Activated CD4-positive, alpha-beta T cell treated with anti-CD3 and anti-CD28 coated beads, Interleukin-2, amount 10 ng/mL, durations not matched to agents 7 days and 5 days (primary cell): ENCODE measurements around the gene ARID1B. TPM values are rescaled to one million over a fixed set of nuclear protein-coding genes. Genes with fewer than 3 reads are reported as not detected.
A peak's percentile ranks its signal among the peaks of the same experiment; 100 is the strongest.

ENCODE experiments used
- CTCF ChIA-PET: fragments of 350-600 bp; sonication (Branson Sonifier 250); formaldehyde crosslinking; loops from one replicate; lab custom pipeline; 2021; ENCODE audit warnings: antibody characterized with exemption; lab: Charles Lee
- POLR2A ChIA-PET: fragments of 350-600 bp; sonication (Branson Sonifier 250); formaldehyde crosslinking; loops from one replicate; lab custom pipeline; 2021; ENCODE audit warnings: antibody characterized with exemption; lab: Charles Lee
- DNase-seq: peaks from one replicate; pipeline ENCODE4 v3.0.0-alpha.2; 2020
- H3K27ac Mint-ChIP-seq: one replicate; pipeline ENCODE4 v1.8.0; 2021; ENCODE audit warnings: mild to moderate bottlenecking, moderate library complexity, mixed read lengths
- H3K27me3 Mint-ChIP-seq: one replicate; pipeline ENCODE4 v1.8.0; 2021; ENCODE audit warnings: mixed read lengths
- H3K36me3 Mint-ChIP-seq: one replicate; pipeline ENCODE4 v1.8.0; 2021; ENCODE audit warnings: low read depth, mixed read lengths
- H3K4me1 Mint-ChIP-seq: one replicate; pipeline ENCODE4 v1.8.0; 2021; ENCODE audit warnings: mixed read lengths
- H3K4me3 Mint-ChIP-seq: one replicate; pipeline ENCODE4 v1.8.0; 2021; ENCODE audit warnings: mild to moderate bottlenecking, moderate library complexity, mixed read lengths
- H3K9me3 Mint-ChIP-seq: one replicate; pipeline ENCODE4 v1.8.0; 2021; ENCODE audit warnings: mixed read lengths
- total RNA-seq, 2 experiments: library from RNA; stranded (reverse); gene quantifications; one replicate each; pipeline ENCODE4 v1.2.3, GENCODE V29; 2021

ARID1B gene
- total RNA-seq, 2 experiments from 2014 or later = 76.8 to 89.6 TPM

- Mint-ChIP-seq H3K4me1 (peaks cover 27% of the 10 kb centered on the region), H3K9me3 (no peaks in the 10 kb centered on the region), H3K36me3 (peaks cover 7% of the 10 kb centered on the region), H3K27ac (peak overlapping the region; percentile 44), H3K27me3 (peaks cover 48% of the 10 kb centered on the region), H3K4me3 (peak overlapping the region; percentile 80)
- POLR2A ChIA-PET = no interaction called here
- CTCF ChIA-PET = interaction anchor here (0.6 to 2.7 kb wide), 18 partner anchors 9 to 493 kb away, joined by 3 to 18 read pairs (median 4); no protein-coding TSS in a partner anchor
- peak; percentile 46 for DNase-seq
Measured at GRCh38 chr6:157235600-157236039, 458.4 kb downstream of the ARID1B start.

- peaks cover 7% of the 10 kb centered on the region for H3K36me3 Mint-ChIP-seq
- H3K27ac Mint-ChIP-seq = no peak overlapping the region
- no peak for DNase-seq
- no peaks in the 10 kb centered on the region for H3K9me3 Mint-ChIP-seq
- peaks cover 48% of the 10 kb centered on the region for H3K27me3 Mint-ChIP-seq
- POLR2A ChIA-PET = no interaction called here
- H3K4me1 Mint-ChIP-seq = peaks cover 25% of the 10 kb centered on the region
- no peak overlapping the region for H3K4me3 Mint-ChIP-seq
- CTCF ChIA-PET = interaction anchor here (0.6 to 2.7 kb wide), 16 partner anchors 12 to 494 kb away, joined by 3 to 18 read pairs (median 4); no protein-coding TSS in a partner anchor
Measured at GRCh38 chr6:157236040-157236725, 459.0 kb downstream of the ARID1B start.

- Mint-ChIP-seq H3K27ac (no peak overlapping the region), H3K36me3 (peaks cover 7% of the 10 kb centered on the region), H3K27me3 (peaks cover 44% of the 10 kb centered on the region), H3K9me3 (no peaks in the 10 kb centered on the region), H3K4me1 (peaks cover 30% of the 10 kb centered on the region), H3K4me3 (no peak overlapping the region)
- DNase-seq = no peak
- CTCF ChIA-PET = interaction anchor here (1.0 kb wide), 1 partner anchor 10 kb away, joined by 4 read pairs; no protein-coding TSS in a partner anchor
- POLR2A ChIA-PET = no interaction called here
Measured at GRCh38 chr6:157238346-157238745, 461.2 kb downstream of the ARID1B start.

DNA sequence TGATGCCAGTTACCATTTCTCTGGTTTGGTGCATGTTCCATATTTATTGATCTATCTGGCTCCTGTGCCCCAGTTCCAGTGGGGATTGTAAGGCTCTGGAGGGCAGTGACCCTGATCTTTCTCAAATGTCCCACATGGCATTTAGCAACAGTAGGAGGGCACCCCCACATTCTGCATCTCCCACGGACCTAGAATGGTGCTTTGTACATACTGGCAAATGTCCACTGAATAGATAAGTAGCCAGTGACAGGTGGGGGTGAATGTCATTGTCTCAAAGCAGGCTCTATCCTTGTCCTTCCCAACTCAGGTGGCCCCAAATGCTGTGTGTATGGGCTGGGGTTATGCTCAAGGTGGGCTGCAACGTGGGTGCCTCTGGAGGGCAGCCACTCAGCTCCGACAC lies 462.0 kb downstream of the ARID1B start:
- Mint-ChIP-seq H3K4me3 (no peak overlapping the region), H3K9me3 (no peaks in the 10 kb centered on the region), H3K27me3 (peaks cover 36% of the 10 kb centered on the region), H3K36me3 (peaks cover 7% of the 10 kb centered on the region), H3K4me1 (peaks cover 28% of the 10 kb centered on the region), H3K27ac (no peak overlapping the region)
- ChIA-PET CTCF (interaction anchor here (0.8 kb wide), 1 partner anchor 12 kb away, joined by 3 read pairs; no protein-coding TSS in a partner anchor), POLR2A (no interaction called here)
- DNase-seq = no peak

DNA sequence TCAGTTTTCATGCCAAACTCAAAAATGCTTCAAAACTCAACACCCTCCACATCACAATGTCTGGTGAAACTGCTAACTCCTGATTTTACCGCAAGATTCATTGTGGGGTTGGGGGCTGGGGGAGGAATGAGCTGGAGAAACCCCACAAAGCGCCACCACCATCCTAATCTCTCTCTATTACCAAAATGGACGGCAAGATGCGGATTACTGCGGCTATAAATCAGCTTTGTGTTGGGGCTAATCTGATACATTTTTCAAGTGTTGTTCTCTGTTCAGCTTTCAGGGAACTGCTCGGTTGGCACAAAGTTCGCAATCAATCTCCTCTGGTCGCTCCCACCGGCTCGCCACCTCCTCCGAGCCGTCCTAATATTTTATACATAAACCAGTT lies 462.5 kb downstream of the ARID1B start:
- H3K4me1 Mint-ChIP-seq = peaks cover 28% of the 10 kb centered on the region
- peaks cover 6% of the 10 kb centered on the region for H3K36me3 Mint-ChIP-seq
- POLR2A ChIA-PET = no interaction called here
- peaks cover 33% of the 10 kb centered on the region for H3K27me3 Mint-ChIP-seq
- no peak overlapping the region for H3K4me3 Mint-ChIP-seq
- CTCF ChIA-PET = interaction anchor here (0.8 kb wide), 1 partner anchor 11 kb away, joined by 3 read pairs; no protein-coding TSS in a partner anchor
- no peaks in the 10 kb centered on the region for H3K9me3 Mint-ChIP-seq
- H3K27ac Mint-ChIP-seq = no peak overlapping the region
- no peak for DNase-seq

GRCh38 chr6:157240059-157240959 lies 463.1 kb downstream of the ARID1B start:
- peaks cover 23% of the 10 kb centered on the region for H3K4me1 Mint-ChIP-seq
- CTCF ChIA-PET = interaction anchor here (0.5 to 0.8 kb wide), 2 partner anchors 10 to 106 kb away, joined by 3 to 4 read pairs; no protein-coding TSS in a partner anchor
- peak; percentile 37 for DNase-seq
- peak overlapping the region; percentile 74 for H3K27ac Mint-ChIP-seq
- peak overlapping the region; percentile 64 for H3K4me3 Mint-ChIP-seq
- no peaks in the 10 kb centered on the region for H3K9me3 Mint-ChIP-seq
- peaks cover 4% of the 10 kb centered on the region for H3K36me3 Mint-ChIP-seq
- POLR2A ChIA-PET = no interaction called here
- peaks cover 27% of the 10 kb centered on the region for H3K27me3 Mint-ChIP-seq

GRCh38 chr6:157240960-157241311 lies 463.8 kb downstream of the ARID1B start:
- ChIA-PET CTCF (interaction anchor here (0.5 kb wide), 1 partner anchor 106 kb away, joined by 4 read pairs; no protein-coding TSS in a partner anchor), POLR2A (no interaction called here)
- H3K9me3 Mint-ChIP-seq = no peaks in the 10 kb centered on the region
- H3K4me3 Mint-ChIP-seq = no peak overlapping the region
- H3K4me1 Mint-ChIP-seq = peaks cover 18% of the 10 kb centered on the region
- peaks cover 22% of the 10 kb centered on the region for H3K27me3 Mint-ChIP-seq
- no peak for DNase-seq
- H3K36me3 Mint-ChIP-seq = no peaks in the 10 kb centered on the region
- H3K27ac Mint-ChIP-seq = no peak overlapping the region

GRCh38 chr6:157242791-157243190 lies 465.6 kb downstream of the ARID1B start:
- ChIA-PET POLR2A (no interaction called here), CTCF (interaction anchor here (1.0 kb wide), 1 partner anchor 11 kb away, joined by 3 read pairs; no protein-coding TSS in a partner anchor)
- H3K27me3 Mint-ChIP-seq = peaks cover 13% of the 10 kb centered on the region
- H3K4me3 Mint-ChIP-seq = no peak overlapping the region
- DNase-seq = no peak
- H3K4me1 Mint-ChIP-seq = peaks cover 15% of the 10 kb centered on the region
- H3K9me3 Mint-ChIP-seq = no peaks in the 10 kb centered on the region
- H3K36me3 Mint-ChIP-seq = no peaks in the 10 kb centered on the region
- H3K27ac Mint-ChIP-seq = no peak overlapping the region

GRCh38 chr6:157244175-157244574 lies 467.0 kb downstream of the ARID1B start:
- H3K36me3 Mint-ChIP-seq = peaks cover 1% of the 10 kb centered on the region
- no peak for DNase-seq
- ChIA-PET POLR2A (no interaction called here), CTCF (interaction anchor here (1.3 kb wide), 2 partner anchors 9 to 17 kb away, joined by 3 to 4 read pairs; no protein-coding TSS in a partner anchor)
- peaks cover 9% of the 10 kb centered on the region for H3K27me3 Mint-ChIP-seq
- no peak overlapping the region for H3K27ac Mint-ChIP-seq
- peaks cover 2% of the 10 kb centered on the region for H3K9me3 Mint-ChIP-seq
- H3K4me3 Mint-ChIP-seq = no peak overlapping the region
- H3K4me1 Mint-ChIP-seq = peaks cover 15% of the 10 kb centered on the region

DNA sequence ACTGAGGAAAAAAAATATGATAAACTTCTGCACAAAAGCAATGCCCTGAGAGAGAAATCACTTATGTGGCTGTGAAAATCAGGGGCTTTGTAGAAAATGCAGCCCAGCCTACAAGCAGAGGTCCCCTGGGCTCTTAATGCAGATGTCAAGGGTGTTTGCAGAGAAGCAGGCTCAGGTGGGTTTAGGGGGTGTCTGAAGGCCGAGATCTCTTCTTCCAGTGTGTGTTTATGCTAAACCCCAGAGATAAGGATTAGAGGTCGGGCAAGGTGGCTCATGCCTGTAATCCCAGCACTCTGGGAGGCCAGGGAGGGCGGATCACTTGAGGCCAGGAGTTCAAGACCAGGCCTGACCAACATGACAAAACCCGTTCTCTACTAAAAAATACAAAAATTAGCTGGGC lies 467.6 kb downstream of the ARID1B start:
- CTCF ChIA-PET = interaction anchor here (1.3 kb wide), 1 partner anchor 9 kb away, joined by 4 read pairs; no protein-coding TSS in a partner anchor
- Mint-ChIP-seq H3K27me3 (peaks cover 11% of the 10 kb centered on the region), H3K27ac (no peak overlapping the region), H3K4me1 (peaks cover 15% of the 10 kb centered on the region), H3K4me3 (no peak overlapping the region), H3K9me3 (peaks cover 2% of the 10 kb centered on the region), H3K36me3 (peaks cover 3% of the 10 kb centered on the region)
- no peak for DNase-seq
- POLR2A ChIA-PET = no interaction called here

DNA sequence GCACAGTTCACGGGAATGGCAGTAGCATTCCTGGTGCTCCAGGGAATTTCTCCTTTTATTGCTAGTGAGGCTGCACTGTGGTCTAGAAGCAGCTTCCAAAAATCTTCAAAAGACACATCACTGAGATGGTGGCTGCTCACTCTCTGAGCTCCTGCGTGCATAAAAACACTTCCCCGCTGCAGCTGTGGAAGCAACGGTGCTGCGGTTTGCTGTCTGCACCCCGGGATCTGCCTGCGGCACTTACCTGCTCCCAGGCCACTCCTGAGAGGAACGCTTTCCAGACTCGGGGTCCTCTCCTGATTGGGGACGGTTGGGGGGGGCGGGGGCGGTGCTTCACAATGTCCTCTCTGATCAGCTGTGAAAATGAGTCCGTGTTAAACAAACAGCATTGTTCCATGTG lies 468.3 kb downstream of the ARID1B start:
- Mint-ChIP-seq H3K4me3 (no peak overlapping the region), H3K4me1 (peaks cover 9% of the 10 kb centered on the region), H3K27me3 (peaks cover 11% of the 10 kb centered on the region), H3K9me3 (peaks cover 2% of the 10 kb centered on the region), H3K36me3 (peaks cover 3% of the 10 kb centered on the region), H3K27ac (no peak overlapping the region)
- no peak for DNase-seq
- ChIA-PET POLR2A (no interaction called here), CTCF (no interaction called here)

- Mint-ChIP-seq H3K9me3 (peaks cover 2% of the 10 kb centered on the region), H3K4me1 (peaks cover 7% of the 10 kb centered on the region), H3K27me3 (peaks cover 11% of the 10 kb centered on the region), H3K27ac (no peak overlapping the region), H3K36me3 (peaks cover 3% of the 10 kb centered on the region), H3K4me3 (no peak overlapping the region)
- POLR2A ChIA-PET = no interaction called here
- CTCF ChIA-PET = no interaction called here
- DNase-seq = no peak
Measured at GRCh38 chr6:157246048-157246630, 469.0 kb downstream of the ARID1B start.
